Erythroblast (primary cell): ENCODE results near the gene PHF21A.

ENCODE experiments used
- GATA1 ChIP-seq: IDR thresholded peaks from 2 replicates; pipeline ENCODE4 v1.6.1; 2011; ENCODE audit warnings: low read depth, mild to moderate bottlenecking, control low read depth, low read length, moderate library complexity
- POLR2A ChIP-seq: IDR thresholded peaks from 2 replicates; pipeline ENCODE4 v1.6.1; 2011; ENCODE audit warnings: mild to moderate bottlenecking, low read length

DNA sequence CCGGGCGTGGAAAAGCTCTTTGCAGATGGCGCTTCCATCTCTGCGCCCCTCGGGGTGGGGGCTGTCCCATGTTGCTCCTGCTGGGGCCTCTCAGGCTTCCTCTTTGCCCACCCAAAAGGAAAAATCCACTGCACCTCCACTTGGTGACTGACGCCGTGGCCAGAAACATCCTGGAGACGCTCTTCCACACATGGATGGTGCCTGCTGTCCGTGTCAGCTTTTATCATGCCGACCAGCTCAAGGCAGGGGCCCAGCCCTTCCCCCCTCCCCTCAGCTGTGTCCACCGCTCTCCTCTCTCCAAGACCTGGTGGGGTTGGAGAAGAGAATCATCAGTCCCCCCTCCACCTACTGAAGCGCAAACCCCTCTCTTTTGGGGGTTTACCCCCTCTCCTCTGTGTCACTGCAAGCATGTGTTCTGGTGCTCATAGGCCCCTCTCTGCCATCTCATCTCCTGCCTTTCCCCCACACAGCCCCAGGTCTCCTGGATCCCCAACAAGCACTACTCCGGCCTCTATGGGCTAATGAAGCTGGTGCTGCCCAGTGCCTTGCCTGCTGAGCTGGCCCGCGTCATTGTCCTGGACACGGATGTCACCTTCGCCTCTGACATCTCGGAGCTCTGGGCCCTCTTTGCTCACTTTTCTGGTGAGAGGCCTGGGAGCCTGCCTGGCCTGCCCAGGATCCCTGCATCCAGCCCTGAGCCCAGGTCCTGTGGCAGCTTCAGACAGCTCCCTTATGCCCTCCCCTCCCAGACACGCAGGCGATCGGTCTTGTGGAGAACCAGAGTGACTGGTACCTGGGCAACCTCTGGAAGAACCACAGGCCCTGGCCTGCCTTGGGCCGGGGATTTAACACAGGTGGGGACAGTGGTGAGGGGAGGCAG lies 197.0 kb downstream of the PHF21A start:
- TF ChIP-seq POLR2A (no peak), GATA1 (no peak)
